T-helper 17 cell (primary cell): ENCODE results near the gene CCM2. TPM values are rescaled to one million over a fixed set of nuclear protein-coding genes. Genes with fewer than 3 reads are reported as not detected.

Experiments used
- ATAC-seq: fragments of 150-1000 bp; cut with Tn5 transposase; 2 replicates; pipeline ENCODE4 v1.10.0; 2021; ENCODE audit warnings: mild to moderate bottlenecking, moderate library complexity
- DNase-seq, 3 donors: peaks; one replicate each; pipeline versions ENCODE4 v3.0.0 to v3.0.0-alpha.2; 2020 to 2021
- H3K9me3 ChIP-seq: one replicate; pipeline ENCODE4 v1.7.0; 2013; ENCODE audit warnings: low read length, mild to moderate bottlenecking; ENCODE audit not compliant: control insufficient read depth, poor library complexity, severe bottlenecking
- H3K27ac Mint-ChIP-seq: one replicate; pipeline ENCODE4 v1.8.0; 2022; ENCODE audit warnings: mild to moderate bottlenecking, moderate library complexity, mixed read lengths
- H3K27me3 Mint-ChIP-seq: one replicate; pipeline ENCODE4 v1.8.0; 2022; ENCODE audit warnings: mixed read lengths
- H3K36me3 Mint-ChIP-seq: one replicate; pipeline ENCODE4 v1.8.0; 2022; ENCODE audit warnings: low read depth, mixed read lengths
- H3K4me1 Mint-ChIP-seq: one replicate; pipeline ENCODE4 v1.8.0; 2022; ENCODE audit warnings: mild to moderate bottlenecking, mixed read lengths
- H3K4me3 Mint-ChIP-seq: one replicate; pipeline ENCODE4 v1.8.0; 2022; ENCODE audit warnings: mild to moderate bottlenecking, moderate library complexity, mixed read lengths
- total RNA-seq, 4 donors: library from RNA in 2 of 4; stranded (reverse) in 2 of 4; gene quantifications; one replicate each; pipeline ENCODE4 v1.2.3 and lab custom pipeline; 2022 to 2026

The CCM2 gene
- total RNA-seq, 2 donors from 2014 or later: 77.4 to 83.0 TPM

- H3K36me3 Mint-ChIP-seq: peaks cover 12% of the 10 kb centered on the region
- H3K4me1 Mint-ChIP-seq: peaks cover 62% of the 10 kb centered on the region
- H3K27me3 Mint-ChIP-seq: no peaks in the 10 kb centered on the region
- ATAC-seq (no peak), DNase-seq (no peak)
- H3K4me3 Mint-ChIP-seq: peak overlapping the region; percentile 98
- H3K27ac Mint-ChIP-seq: peak overlapping the region; percentile 98
- no peaks in the 10 kb centered on the region for H3K9me3 ChIP-seq
These were observed 18.8 kb upstream of the CCM2 start for GRCh38 chr7:44981035-44981706.

GRCh38 chr7:44982535-44982923 lies 17.5 kb upstream of the CCM2 start:
- DNase-seq (no peak), ATAC-seq (no peak)
- H3K9me3 ChIP-seq: no peaks in the 10 kb centered on the region
- Mint-ChIP-seq H3K36me3 (peaks cover 12% of the 10 kb centered on the region), H3K27me3 (no peaks in the 10 kb centered on the region), H3K27ac (peak overlapping the region; percentile 98), H3K4me3 (no peak overlapping the region), H3K4me1 (peaks cover 63% of the 10 kb centered on the region)

- Mint-ChIP-seq H3K4me3 (peak overlapping the region; percentile 61), H3K36me3 (peaks cover 12% of the 10 kb centered on the region), H3K27ac (peak overlapping the region; percentile 98), H3K4me1 (peaks cover 63% of the 10 kb centered on the region), H3K27me3 (no peaks in the 10 kb centered on the region)
- DNase-seq (no peak), ATAC-seq (no peak)
- H3K9me3 ChIP-seq: no peaks in the 10 kb centered on the region
These were observed 17.0 kb upstream of the CCM2 start for GRCh38 chr7:44982970-44983369.

- DNase-seq: no peak
- H3K27ac Mint-ChIP-seq: peak overlapping the region; percentile 98
These were observed 16.1 kb upstream of the CCM2 start for GRCh38 chr7:44983742-44984477.

GRCh38 chr7:44984478-44984758 lies 15.6 kb upstream of the CCM2 start:
- Mint-ChIP-seq H3K36me3 (peaks cover 7% of the 10 kb centered on the region), H3K27me3 (no peaks in the 10 kb centered on the region), H3K4me3 (peak overlapping the region; percentile 95), H3K4me1 (peaks cover 54% of the 10 kb centered on the region), H3K27ac (peak overlapping the region; percentile 98)
- no peaks in the 10 kb centered on the region for H3K9me3 ChIP-seq
- no peak for ATAC-seq
- no peak for DNase-seq

More at GRCh38 chr7:44983742-44984477, 16.1 kb upstream of the CCM2 start:
- no peaks in the 10 kb centered on the region for H3K9me3 ChIP-seq
- no peak for ATAC-seq
- Mint-ChIP-seq H3K4me1 (peaks cover 56% of the 10 kb centered on the region), H3K4me3 (peak overlapping the region; percentile 95), H3K27me3 (no peaks in the 10 kb centered on the region), H3K36me3 (peaks cover 7% of the 10 kb centered on the region)

- Mint-ChIP-seq H3K27ac (peak overlapping the region; percentile 98), H3K36me3 (peaks cover 7% of the 10 kb centered on the region), H3K27me3 (no peaks in the 10 kb centered on the region), H3K4me3 (peak overlapping the region; percentile 95), H3K4me1 (peaks cover 50% of the 10 kb centered on the region)
- ATAC-seq: no peak
- DNase-seq: no peak
- H3K9me3 ChIP-seq: no peaks in the 10 kb centered on the region
These were observed 14.8 kb upstream of the CCM2 start for GRCh38 chr7:44985033-44985695.

- H3K9me3 ChIP-seq: no peaks in the 10 kb centered on the region
- Mint-ChIP-seq H3K36me3 (peaks cover 7% of the 10 kb centered on the region), H3K27me3 (no peaks in the 10 kb centered on the region), H3K4me3 (peak overlapping the region; percentile 95), H3K27ac (peak overlapping the region; percentile 98), H3K4me1 (peaks cover 44% of the 10 kb centered on the region)
- DNase-seq: no peak
- ATAC-seq: peak; percentile 39
These were observed 14.1 kb upstream of the CCM2 start for GRCh38 chr7:44985900-44986217.

- Mint-ChIP-seq H3K4me1 (peaks cover 40% of the 10 kb centered on the region), H3K27ac (peak overlapping the region; percentile 98), H3K36me3 (peaks cover 7% of the 10 kb centered on the region), H3K4me3 (peak overlapping the region; percentile 95), H3K27me3 (no peaks in the 10 kb centered on the region)
- ATAC-seq (peak; percentile 96), DNase-seq (peak; percentile 85 to 94 (median 90))
- no peaks in the 10 kb centered on the region for H3K9me3 ChIP-seq
These were observed 13.6 kb upstream of the CCM2 start for GRCh38 chr7:44986218-44987053.

GRCh38 chr7:44987457-44987856 lies 12.5 kb upstream of the CCM2 start:
- no peak for ATAC-seq

GRCh38 chr7:44987996-44988395 lies 12.0 kb upstream of the CCM2 start:
- H3K27ac Mint-ChIP-seq: peak overlapping the region; percentile 41
- no peak for DNase-seq
- H3K36me3 Mint-ChIP-seq: peaks cover 7% of the 10 kb centered on the region
- peaks cover 41% of the 10 kb centered on the region for H3K4me1 Mint-ChIP-seq
- no peak for ATAC-seq
- no peaks in the 10 kb centered on the region for H3K9me3 ChIP-seq
- H3K27me3 Mint-ChIP-seq: no peaks in the 10 kb centered on the region
- H3K4me3 Mint-ChIP-seq: peak overlapping the region; percentile 36

More at GRCh38 chr7:44987457-44987856, 12.5 kb upstream of the CCM2 start:
- peaks cover 41% of the 10 kb centered on the region for H3K4me1 Mint-ChIP-seq
- H3K27ac Mint-ChIP-seq: peak overlapping the region; percentile 98
- H3K27me3 Mint-ChIP-seq: no peaks in the 10 kb centered on the region
- H3K9me3 ChIP-seq: no peaks in the 10 kb centered on the region
- peak overlapping the region; percentile 95 for H3K4me3 Mint-ChIP-seq
- peaks cover 7% of the 10 kb centered on the region for H3K36me3 Mint-ChIP-seq
- no peak for DNase-seq

GRCh38 chr7:44988701-44989100 lies 11.3 kb upstream of the CCM2 start:
- Mint-ChIP-seq H3K27me3 (no peaks in the 10 kb centered on the region), H3K4me1 (peaks cover 38% of the 10 kb centered on the region), H3K36me3 (peaks cover 7% of the 10 kb centered on the region), H3K4me3 (no peak overlapping the region), H3K27ac (peak overlapping the region; percentile 41)
- ATAC-seq: no peak
- no peak for DNase-seq
- H3K9me3 ChIP-seq: no peaks in the 10 kb centered on the region

- Mint-ChIP-seq H3K27ac (no peak overlapping the region), H3K4me3 (no peak overlapping the region), H3K27me3 (no peaks in the 10 kb centered on the region), H3K4me1 (peaks cover 34% of the 10 kb centered on the region), H3K36me3 (peaks cover 7% of the 10 kb centered on the region)
- ATAC-seq (no peak), DNase-seq (no peak)
- H3K9me3 ChIP-seq: no peaks in the 10 kb centered on the region
These were observed 10.9 kb upstream of the CCM2 start for GRCh38 chr7:44989132-44989531.
